WTC11 (cell line): ENCODE data around the gene ELK1. TPM values are rescaled to one million over a fixed set of nuclear protein-coding genes. Genes with fewer than 3 reads are reported as not detected.

ENCODE experiments used
- ATAC-seq: fragments of 200-7000 bp; cut with Tn5 transposase; 2 replicates; pipeline ENCODE4 v1.10.0; 2021; ENCODE audit warnings: mild to moderate bottlenecking, moderate library complexity
- CTCF ChIA-PET: fragments of 300-600 bp; sonication (Branson Sonifier 250); formaldehyde crosslinking; loops from one replicate; lab custom pipeline; 2021; ENCODE audit warnings: antibody characterized with exemption; lab: Charles Lee
- POLR2A ChIA-PET: fragments of 350-600 bp; sonication (Branson Sonifier 250); formaldehyde crosslinking; loops from one replicate; lab custom pipeline; 2021; ENCODE audit warnings: antibody characterized with exemption; lab: Charles Lee
- DNase-seq: peaks from one replicate; pipeline ENCODE4 v3.0.0; 2021; ENCODE audit warnings: low spot score
- H3K27ac Mint-ChIP-seq: 2 replicates; pipeline ENCODE4 v1.8.0; 2021; ENCODE audit warnings: mixed read lengths
- H3K27me3 Mint-ChIP-seq: 2 replicates; pipeline ENCODE4 v1.8.0; 2021; ENCODE audit warnings: low read depth, mild to moderate bottlenecking, moderate library complexity, mixed read lengths
- H3K36me3 Mint-ChIP-seq: 2 replicates; pipeline ENCODE4 v1.8.0; 2021; ENCODE audit warnings: mixed read lengths
- H3K4me1 Mint-ChIP-seq: 2 replicates; pipeline ENCODE4 v1.8.0; 2022; ENCODE audit warnings: mixed read lengths
- H3K4me3 Mint-ChIP-seq: 2 replicates; pipeline ENCODE4 v1.8.0; 2021; ENCODE audit warnings: mild to moderate bottlenecking, moderate library complexity, mixed read lengths
- H3K9me3 Mint-ChIP-seq: 2 replicates; pipeline ENCODE4 v1.8.0; 2021; ENCODE audit warnings: mixed read lengths
- CDX4 ChIP-seq: fragments of 250-450 bp; sonication (Bioruptor Pico); IDR thresholded peaks from 2 replicates; pipeline ENCODE4 v1.9.0; 2021; ENCODE audit warnings: moderate library complexity, mild to moderate bottlenecking, inconsistent platforms, borderline replicate concordance
- CREM ChIP-seq: sonication (generic); formaldehyde crosslinking; IDR thresholded peaks from 2 replicates; pipeline ENCODE4 v1.8.1; 2022; ENCODE audit warnings: mild to moderate bottlenecking, missing genetic modification reagents, moderate library complexity
- CTCF ChIP-seq: fragments of 200-600 bp; IDR thresholded peaks from 2 replicates; pipeline ENCODE4 v1.8.0; 2022; ENCODE audit warnings: antibody characterized with exemption
- ELF4 ChIP-seq: sonication (generic); formaldehyde crosslinking; IDR thresholded peaks from 2 replicates; pipeline ENCODE4 v1.8.1; 2022; ENCODE audit warnings: low read depth, mild to moderate bottlenecking, moderate library complexity, missing genetic modification reagents
- EMX1 ChIP-seq: fragments of 250-450 bp; sonication (Bioruptor Pico); IDR thresholded peaks from 2 replicates; pipeline ENCODE4 v1.8.0; 2021; ENCODE audit warnings: mild to moderate bottlenecking
- ERG ChIP-seq: fragments of 250-450 bp; sonication (Bioruptor Pico); IDR thresholded peaks from 2 replicates; pipeline ENCODE4 v1.8.0; 2021; ENCODE audit warnings: mild to moderate bottlenecking
- ETV6 ChIP-seq: sonication (generic); formaldehyde crosslinking; IDR thresholded peaks from 2 replicates; pipeline ENCODE4 v1.8.1; 2022; ENCODE audit warnings: mild to moderate bottlenecking, missing genetic modification reagents
- FOXP4 ChIP-seq: sonication (generic); formaldehyde crosslinking; IDR thresholded peaks from 2 replicates; pipeline ENCODE4 v1.8.0; 2022; ENCODE audit warnings: mild to moderate bottlenecking, missing genetic modification reagents
- GABPB1 ChIP-seq: sonication (generic); formaldehyde crosslinking; IDR thresholded peaks from 2 replicates; pipeline ENCODE4 v1.8.1; 2023; ENCODE audit warnings: mild to moderate bottlenecking, missing genetic modification reagents
- IRF2 ChIP-seq: sonication (generic); formaldehyde crosslinking; IDR thresholded peaks from 2 replicates; pipeline ENCODE4 v1.8.0; 2022; ENCODE audit warnings: low read depth, missing genetic modification reagents, borderline replicate concordance
- MXD4 ChIP-seq: fragments of 250-450 bp; sonication (Bioruptor Pico); IDR thresholded peaks from 2 replicates; pipeline ENCODE4 v1.8.0; 2021; ENCODE audit warnings: mild to moderate bottlenecking, moderate library complexity, borderline replicate concordance
- MYBL2 ChIP-seq: sonication (generic); formaldehyde crosslinking; IDR thresholded peaks from 2 replicates; pipeline ENCODE4 v1.8.1; 2023; ENCODE audit warnings: mild to moderate bottlenecking, moderate library complexity, missing genetic modification reagents
- NR3C1 ChIP-seq: sonication (generic); formaldehyde crosslinking; conservative IDR thresholded peaks from 2 replicates; pipeline ENCODE4 v1.8.1; 2023; ENCODE audit warnings: low read depth, mild to moderate bottlenecking, missing genetic modification reagents
- PRRX2 ChIP-seq: fragments of 250-450 bp; sonication (Bioruptor Pico); IDR thresholded peaks from 2 replicates; pipeline ENCODE4 v1.8.0; 2021; ENCODE audit warnings: mild to moderate bottlenecking
- TEAD4 ChIP-seq: sonication (generic); formaldehyde crosslinking; IDR thresholded peaks from 2 replicates; pipeline ENCODE4 v1.8.0; 2022; ENCODE audit warnings: mild to moderate bottlenecking, missing genetic modification reagents
- ZBTB21 ChIP-seq: sonication (generic); formaldehyde crosslinking; IDR thresholded peaks from 2 replicates; pipeline ENCODE4 v1.8.1; 2023; ENCODE audit warnings: mild to moderate bottlenecking, missing genetic modification reagents, borderline replicate concordance
- ZBTB43 ChIP-seq: sonication (generic); formaldehyde crosslinking; IDR thresholded peaks from 2 replicates; pipeline ENCODE4 v1.8.1; 2023; ENCODE audit warnings: mild to moderate bottlenecking, missing genetic modification reagents
- ZNF121 ChIP-seq: sonication (generic); formaldehyde crosslinking; IDR thresholded peaks from 2 replicates; pipeline ENCODE4 v1.8.0; 2023; ENCODE audit warnings: missing genetic modification reagents
- ZNF232 ChIP-seq: sonication (generic); formaldehyde crosslinking; IDR thresholded peaks from 2 replicates; pipeline ENCODE4 v1.8.0; 2022; ENCODE audit warnings: mild to moderate bottlenecking, missing genetic modification reagents
- ZNF512 ChIP-seq: sonication (generic); formaldehyde crosslinking; IDR thresholded peaks from 2 replicates; pipeline ENCODE4 v1.8.1; 2022; ENCODE audit warnings: missing genetic modification reagents, borderline replicate concordance
- total RNA-seq: library from RNA; stranded (reverse); gene quantifications from 3 replicates; pipeline ENCODE4 v1.2.3, GENCODE V29; 2021
- TF ChIP-seq, protein P1 (sequence below): sonication (generic); formaldehyde crosslinking; IDR thresholded peaks from 2 replicates; pipeline ENCODE4 v1.8.1; 2022; ENCODE audit warnings: low read depth, missing genetic modification reagents, borderline replicate concordance

The ELK1 gene
- total RNA-seq, 1 experiment from 2014 or later, result 35.8 TPM

DNA sequence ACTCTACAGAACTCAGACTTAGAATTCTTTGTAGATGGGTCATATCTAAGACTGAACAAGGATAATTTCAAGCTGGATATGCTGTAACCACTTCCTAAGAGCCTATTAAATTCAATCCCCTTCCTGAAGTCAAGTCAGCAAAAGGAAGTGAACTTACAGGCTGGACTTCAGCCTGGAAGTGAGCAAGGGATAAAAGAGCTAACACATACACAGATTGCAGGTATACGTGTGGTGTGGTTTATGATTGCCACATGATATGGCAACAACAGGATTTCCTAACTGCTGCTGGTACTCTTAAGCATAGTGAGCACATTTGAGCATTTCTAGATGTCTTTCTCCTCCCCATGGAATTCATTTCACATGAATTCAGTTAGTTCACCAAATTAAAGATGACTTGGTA, 46.8 kb upstream of the ELK1 start (continued):
- no peak for TF ChIP-seq CREM
- no peak for TF ChIP-seq NR3C1 (CRISPR knock-in tag)

DNA sequence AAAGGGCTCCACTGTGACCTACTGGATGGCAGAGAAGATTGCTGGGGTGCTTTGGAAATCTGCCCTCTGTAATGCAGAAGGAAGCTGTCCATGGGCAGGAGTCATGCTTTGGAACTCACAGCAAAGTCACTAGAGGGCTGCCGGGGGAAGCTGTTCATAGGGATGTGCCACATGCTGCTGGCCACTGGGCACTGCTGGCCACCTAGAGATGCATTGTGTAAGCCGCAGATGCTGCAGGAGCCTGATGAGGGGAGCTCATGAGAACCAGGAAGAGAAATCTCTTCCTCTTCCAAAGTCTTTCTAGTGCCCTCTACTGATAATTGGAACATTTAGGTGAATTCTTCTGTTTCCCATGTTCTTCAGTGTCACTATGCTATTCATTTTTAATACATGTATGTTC, 39.8 kb upstream of the ELK1 start:
- CTCF ChIA-PET, result interaction anchor here (0.7 kb wide), 1 partner anchor 121 kb away, joined by 3 read pairs; no protein-coding TSS in a partner anchor
- no peak overlapping the region for H3K4me3 Mint-ChIP-seq
- TF ChIP-seq FOXP4 (CRISPR knock-in tag), result no peak
- no peak for TF ChIP-seq IRF2 (CRISPR knock-in tag)
- no peak for TF ChIP-seq CTCF
- TF ChIP-seq MYBL2 (CRISPR knock-in tag), result no peak
- TF ChIP-seq TEAD4 (CRISPR knock-in tag), result no peak
- TF ChIP-seq ZBTB43 (CRISPR knock-in tag), result no peak
- no peak for TF ChIP-seq ELF4
- no peak for TF ChIP-seq MXD4 (CRISPR knock-in tag)
- TF ChIP-seq EMX1 (CRISPR knock-in tag), result no peak
- TF ChIP-seq GABPB1 (CRISPR knock-in tag), result no peak
- TF ChIP-seq CDX4 (CRISPR knock-in tag), result no peak
- no peak for TF ChIP-seq ERG (CRISPR knock-in tag)
- TF ChIP-seq ZNF512, result no peak
- no peak for TF ChIP-seq ZBTB21
- no peak for TF ChIP-seq PRRX2
- TF ChIP-seq ZNF232, result no peak
- TF ChIP-seq, protein P1, sequence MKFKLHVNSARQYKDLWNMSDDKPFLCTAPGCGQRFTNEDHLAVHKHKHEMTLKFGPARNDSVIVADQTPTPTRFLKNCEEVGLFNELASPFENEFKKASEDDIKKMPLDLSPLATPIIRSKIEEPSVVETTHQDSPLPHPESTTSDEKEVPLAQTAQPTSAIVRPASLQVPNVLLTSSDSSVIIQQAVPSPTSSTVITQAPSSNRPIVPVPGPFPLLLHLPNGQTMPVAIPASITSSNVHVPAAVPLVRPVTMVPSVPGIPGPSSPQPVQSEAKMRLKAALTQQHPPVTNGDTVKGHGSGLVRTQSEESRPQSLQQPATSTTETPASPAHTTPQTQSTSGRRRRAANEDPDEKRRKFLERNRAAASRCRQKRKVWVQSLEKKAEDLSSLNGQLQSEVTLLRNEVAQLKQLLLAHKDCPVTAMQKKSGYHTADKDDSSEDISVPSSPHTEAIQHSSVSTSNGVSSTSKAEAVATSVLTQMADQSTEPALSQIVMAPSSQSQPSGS (CRISPR knock-in tag), result no peak
- TF ChIP-seq ZNF121, result no peak
- TF ChIP-seq ETV6 (CRISPR knock-in tag), result no peak
- TF ChIP-seq, all 79 proteins: peak for 0
- H3K27ac Mint-ChIP-seq, result no peak overlapping the region
- H3K36me3 Mint-ChIP-seq, result no peaks in the 10 kb centered on the region
- DNase-seq (no peak), ATAC-seq (no peak; the same call in 1 of the 2 replicates)
- H3K4me1 Mint-ChIP-seq, result no peaks in the 10 kb centered on the region
- H3K27me3 Mint-ChIP-seq, result no peaks in the 10 kb centered on the region; the same call in 1 of the 2 replicates
- POLR2A ChIA-PET, result no interaction called here
- H3K9me3 Mint-ChIP-seq, result no peaks in the 10 kb centered on the region
